Measurements from ENCODE around the gene EPB41L1. TPM values are rescaled to one million over a fixed set of nuclear protein-coding genes. Genes with fewer than 3 reads are reported as not detected.

EPB41L1 gene
- total RNA-seq, 1 experiment from 2014 or later = 38.7 TPM

DNA sequence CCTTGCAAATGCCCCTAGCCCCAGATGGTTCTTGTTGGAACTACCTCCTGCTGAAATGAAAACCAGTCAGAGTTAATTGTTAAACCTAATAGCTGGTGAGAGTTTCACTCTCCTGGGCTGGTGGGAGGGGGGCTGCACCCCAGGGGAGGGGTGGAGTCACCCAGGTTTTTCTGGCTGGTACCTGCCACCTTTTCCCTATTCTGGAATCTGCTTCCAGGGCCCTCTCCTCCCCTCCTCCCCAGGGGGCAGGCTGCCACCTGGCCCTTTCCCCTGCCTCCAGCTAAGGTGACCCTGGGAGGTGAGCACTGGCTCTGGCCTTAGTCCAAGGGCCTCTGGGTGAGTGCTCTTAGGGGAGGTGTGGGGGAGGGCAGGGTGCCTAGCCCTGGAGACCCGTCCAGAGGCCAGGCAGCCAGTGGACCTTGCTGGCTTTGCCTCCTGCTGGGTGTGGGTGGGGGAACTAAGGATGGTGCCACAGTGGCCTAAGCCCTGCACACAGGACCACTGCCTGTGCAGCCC is 48.8 kb upstream of the EPB41L1 start:
- Mint-ChIP-seq H3K27ac (no peak overlapping the region), H3K36me3 (no peaks in the 10 kb centered on the region), H3K9me3 (no peaks in the 10 kb centered on the region), H3K4me1 (peaks cover 10% of the 10 kb centered on the region), H3K4me3 (no peak overlapping the region), H3K27me3 (ENCODE audit: low read depth) (peaks cover 29% of the 10 kb centered on the region)
- POLR2A ChIA-PET = interaction anchor here (1.1 kb wide), 1 partner anchor 9 kb away, joined by 3 read pairs; no protein-coding TSS in a partner anchor
- no peak for DNase-seq (ENCODE audit: low spot score)
- ATAC-seq = no peak
- CTCF ChIA-PET = no interaction called here
- TF ChIP-seq, protein P1, sequence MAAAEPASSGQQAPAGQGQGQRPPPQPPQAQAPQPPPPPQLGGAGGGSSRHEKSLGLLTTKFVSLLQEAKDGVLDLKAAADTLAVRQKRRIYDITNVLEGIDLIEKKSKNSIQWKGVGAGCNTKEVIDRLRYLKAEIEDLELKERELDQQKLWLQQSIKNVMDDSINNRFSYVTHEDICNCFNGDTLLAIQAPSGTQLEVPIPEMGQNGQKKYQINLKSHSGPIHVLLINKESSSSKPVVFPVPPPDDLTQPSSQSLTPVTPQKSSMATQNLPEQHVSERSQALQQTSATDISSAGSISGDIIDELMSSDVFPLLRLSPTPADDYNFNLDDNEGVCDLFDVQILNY (CRISPR knock-in tag; IDR thresholded peaks at IDR 0.05) = no peak
- TF ChIP-seq, protein P2, sequence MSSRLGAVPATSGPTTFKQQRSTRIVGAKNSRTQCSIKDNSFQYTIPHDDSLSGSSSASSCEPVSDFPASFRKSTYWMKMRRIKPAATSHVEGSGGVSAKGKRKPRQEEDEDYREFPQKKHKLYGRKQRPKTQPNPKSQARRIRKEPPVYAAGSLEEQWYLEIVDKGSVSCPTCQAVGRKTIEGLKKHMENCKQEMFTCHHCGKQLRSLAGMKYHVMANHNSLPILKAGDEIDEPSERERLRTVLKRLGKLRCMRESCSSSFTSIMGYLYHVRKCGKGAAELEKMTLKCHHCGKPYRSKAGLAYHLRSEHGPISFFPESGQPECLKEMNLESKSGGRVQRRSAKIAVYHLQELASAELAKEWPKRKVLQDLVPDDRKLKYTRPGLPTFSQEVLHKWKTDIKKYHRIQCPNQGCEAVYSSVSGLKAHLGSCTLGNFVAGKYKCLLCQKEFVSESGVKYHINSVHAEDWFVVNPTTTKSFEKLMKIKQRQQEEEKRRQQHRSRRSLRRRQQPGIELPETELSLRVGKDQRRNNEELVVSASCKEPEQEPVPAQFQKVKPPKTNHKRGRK (CRISPR knock-in tag; IDR thresholded peaks at IDR 0.05; ENCODE audit: borderline replicate concordance) = no peak
- TF ChIP-seq ZNF532 (CRISPR knock-in tag; IDR thresholded peaks at IDR 0.05; ENCODE audit: borderline replicate concordance) (no peak), EMX1 (CRISPR knock-in tag; IDR thresholded peaks at IDR 0.05) (no peak), ZNF423 (CRISPR knock-in tag; IDR thresholded peaks at IDR 0.05) (no peak), TCF7 (CRISPR knock-in tag; IDR thresholded peaks at IDR 0.05; ENCODE audit: low read depth) (no peak), SOX15 (CRISPR knock-in tag; IDR thresholded peaks at IDR 0.05) (no peak), IRF2 (CRISPR knock-in tag; IDR thresholded peaks at IDR 0.05; ENCODE audit: borderline replicate concordance, low read depth) (no peak), GABPB1 (CRISPR knock-in tag; IDR thresholded peaks at IDR 0.05) (no peak), ZNF396 (CRISPR knock-in tag; IDR thresholded peaks at IDR 0.05; ENCODE audit: borderline replicate concordance) (no peak), ZNF416 (CRISPR knock-in tag; IDR thresholded peaks at IDR 0.05) (no peak), FOXK1 (CRISPR knock-in tag; IDR thresholded peaks at IDR 0.05) (no peak)
- TF ChIP-seq, protein P3, sequence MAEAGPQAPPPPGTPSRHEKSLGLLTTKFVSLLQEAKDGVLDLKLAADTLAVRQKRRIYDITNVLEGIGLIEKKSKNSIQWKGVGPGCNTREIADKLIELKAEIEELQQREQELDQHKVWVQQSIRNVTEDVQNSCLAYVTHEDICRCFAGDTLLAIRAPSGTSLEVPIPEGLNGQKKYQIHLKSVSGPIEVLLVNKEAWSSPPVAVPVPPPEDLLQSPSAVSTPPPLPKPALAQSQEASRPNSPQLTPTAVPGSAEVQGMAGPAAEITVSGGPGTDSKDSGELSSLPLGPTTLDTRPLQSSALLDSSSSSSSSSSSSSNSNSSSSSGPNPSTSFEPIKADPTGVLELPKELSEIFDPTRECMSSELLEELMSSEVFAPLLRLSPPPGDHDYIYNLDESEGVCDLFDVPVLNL (CRISPR knock-in tag; IDR thresholded peaks at IDR 0.05; ENCODE audit: borderline replicate concordance, low read depth) = no peak

- no peak overlapping the region for H3K4me3 Mint-ChIP-seq
- POLR2A ChIA-PET = interaction anchor here (0.7 to 1.1 kb wide), 2 partner anchors 8 to 21 kb away, joined by 3 read pairs; no protein-coding TSS in a partner anchor
- no peak for ATAC-seq
- TF ChIP-seq JAZF1 (CRISPR knock-in tag; IDR thresholded peaks at IDR 0.05) (no peak), PREB (CRISPR knock-in tag; IDR thresholded peaks at IDR 0.05; ENCODE audit: borderline replicate concordance) (no peak), HMGA2 (CRISPR knock-in tag; IDR thresholded peaks at IDR 0.05) (no peak)
- TF ChIP-seq, protein P4, sequence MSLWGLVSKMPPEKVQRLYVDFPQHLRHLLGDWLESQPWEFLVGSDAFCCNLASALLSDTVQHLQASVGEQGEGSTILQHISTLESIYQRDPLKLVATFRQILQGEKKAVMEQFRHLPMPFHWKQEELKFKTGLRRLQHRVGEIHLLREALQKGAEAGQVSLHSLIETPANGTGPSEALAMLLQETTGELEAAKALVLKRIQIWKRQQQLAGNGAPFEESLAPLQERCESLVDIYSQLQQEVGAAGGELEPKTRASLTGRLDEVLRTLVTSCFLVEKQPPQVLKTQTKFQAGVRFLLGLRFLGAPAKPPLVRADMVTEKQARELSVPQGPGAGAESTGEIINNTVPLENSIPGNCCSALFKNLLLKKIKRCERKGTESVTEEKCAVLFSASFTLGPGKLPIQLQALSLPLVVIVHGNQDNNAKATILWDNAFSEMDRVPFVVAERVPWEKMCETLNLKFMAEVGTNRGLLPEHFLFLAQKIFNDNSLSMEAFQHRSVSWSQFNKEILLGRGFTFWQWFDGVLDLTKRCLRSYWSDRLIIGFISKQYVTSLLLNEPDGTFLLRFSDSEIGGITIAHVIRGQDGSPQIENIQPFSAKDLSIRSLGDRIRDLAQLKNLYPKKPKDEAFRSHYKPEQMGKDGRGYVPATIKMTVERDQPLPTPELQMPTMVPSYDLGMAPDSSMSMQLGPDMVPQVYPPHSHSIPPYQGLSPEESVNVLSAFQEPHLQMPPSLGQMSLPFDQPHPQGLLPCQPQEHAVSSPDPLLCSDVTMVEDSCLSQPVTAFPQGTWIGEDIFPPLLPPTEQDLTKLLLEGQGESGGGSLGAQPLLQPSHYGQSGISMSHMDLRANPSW (CRISPR knock-in tag; conservative IDR thresholded peaks at IDR 0.05; ENCODE audit: low read depth) = no peak
- TF ChIP-seq, protein P3 (CRISPR knock-in tag; IDR thresholded peaks at IDR 0.05; ENCODE audit: borderline replicate concordance, low read depth) = no peak
- TF ChIP-seq, protein P5, sequence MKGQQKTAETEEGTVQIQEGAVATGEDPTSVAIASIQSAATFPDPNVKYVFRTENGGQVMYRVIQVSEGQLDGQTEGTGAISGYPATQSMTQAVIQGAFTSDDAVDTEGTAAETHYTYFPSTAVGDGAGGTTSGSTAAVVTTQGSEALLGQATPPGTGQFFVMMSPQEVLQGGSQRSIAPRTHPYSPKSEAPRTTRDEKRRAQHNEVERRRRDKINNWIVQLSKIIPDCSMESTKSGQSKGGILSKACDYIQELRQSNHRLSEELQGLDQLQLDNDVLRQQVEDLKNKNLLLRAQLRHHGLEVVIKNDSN (CRISPR knock-in tag; IDR thresholded peaks at IDR 0.05) = no peak
- TF ChIP-seq, protein P6, sequence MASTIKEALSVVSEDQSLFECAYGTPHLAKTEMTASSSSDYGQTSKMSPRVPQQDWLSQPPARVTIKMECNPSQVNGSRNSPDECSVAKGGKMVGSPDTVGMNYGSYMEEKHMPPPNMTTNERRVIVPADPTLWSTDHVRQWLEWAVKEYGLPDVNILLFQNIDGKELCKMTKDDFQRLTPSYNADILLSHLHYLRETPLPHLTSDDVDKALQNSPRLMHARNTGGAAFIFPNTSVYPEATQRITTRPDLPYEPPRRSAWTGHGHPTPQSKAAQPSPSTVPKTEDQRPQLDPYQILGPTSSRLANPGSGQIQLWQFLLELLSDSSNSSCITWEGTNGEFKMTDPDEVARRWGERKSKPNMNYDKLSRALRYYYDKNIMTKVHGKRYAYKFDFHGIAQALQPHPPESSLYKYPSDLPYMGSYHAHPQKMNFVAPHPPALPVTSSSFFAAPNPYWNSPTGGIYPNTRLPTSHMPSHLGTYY (CRISPR knock-in tag; IDR thresholded peaks at IDR 0.05) = no peak
These were observed 47.9 kb upstream of the EPB41L1 start for GRCh38 chr20:36106606-36107005.

More at GRCh38 chr20:36106606-36107005, 47.9 kb upstream of the EPB41L1 start:
- Mint-ChIP-seq H3K4me1 (peaks cover 13% of the 10 kb centered on the region), H3K27ac (no peak overlapping the region), H3K27me3 (ENCODE audit: low read depth) (peaks cover 21% of the 10 kb centered on the region), H3K9me3 (no peaks in the 10 kb centered on the region), H3K36me3 (no peaks in the 10 kb centered on the region)
- no peak for DNase-seq (ENCODE audit: low spot score)
- CTCF ChIA-PET = interaction anchor here (0.9 to 1.0 kb wide), 2 partner anchors 9 to 152 kb away, joined by 3 read pairs; no protein-coding TSS in a partner anchor
